Measurements from ENCODE around the gene PLS1. TPM values are rescaled to one million over a fixed set of nuclear protein-coding genes. Genes with fewer than 3 reads are reported as not detected.
A peak's percentile ranks its signal among the peaks of the same experiment; 100 is the strongest.
"Not testable (repeated sequence)": the region's sequence is repeated elsewhere in the genome, so short reads cannot be mapped to it uniquely, and the experiment has no call there.

The PLS1 gene
- total and polyA plus RNA-seq, 11 donors: 0.80 to 3.7 (median 1.7) TPM

DNA sequence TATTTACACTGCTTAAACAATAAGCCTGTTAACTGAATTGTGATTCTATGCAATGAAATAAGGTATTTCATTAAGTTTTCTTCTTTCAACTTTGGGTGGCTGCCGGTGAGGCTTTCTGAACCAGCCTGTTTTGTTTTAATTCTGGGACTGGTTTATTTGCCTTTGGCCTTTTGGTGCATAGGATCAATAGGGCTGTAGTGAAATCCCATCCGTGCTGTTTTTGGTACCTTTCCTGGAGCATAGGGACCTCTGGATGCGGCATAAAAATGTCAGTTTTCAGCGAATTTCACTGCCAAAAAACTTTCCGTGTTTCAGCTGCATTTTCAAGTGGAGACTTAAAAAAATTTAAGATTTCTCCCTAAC lies 514 bp downstream of the PLS1 start:
- H3K36me3 ChIP-seq: no peaks in the 10 kb centered on the region
- TF ChIP-seq CTCF (IDR thresholded peaks at IDR 0.05) (no peak), POLR2A (IDR thresholded peaks at IDR 0.05) (no peak)
- intact Hi-C loops (cut with DNase I): loop anchor here in 5 of 10 donors (5.0 to 10.0 kb wide), 3 partner anchors 126 to 228 kb away; partner anchors contain the start of gene TRPC1 (in 4 of the 5)
- H3K27ac ChIP-seq: peak overlapping the region in 8 of 12 donors; percentile 11 to 70 (median 42)
- ATAC-seq (no peak), DNase-seq (no peak)
- peaks cover 0 to 17% (median 4%) of the 10 kb centered on the region in 12 donors for H3K4me1 ChIP-seq
- peak overlapping the region; percentile 61 to 86 (median 72) for H3K4me3 ChIP-seq
- no peaks in the 10 kb centered on the region for H3K27me3 ChIP-seq
- 19 to 21% (median 20%) methylated on average over 5 of the region's 5 CpGs for WGBS, 4 donors
- no peaks in the 10 kb centered on the region for H3K9me3 ChIP-seq

GRCh38 chr3:142597906-142598305 lies 1.7 kb downstream of the PLS1 start:
- Histone ChIP-seq H3K4me3 (no peak overlapping the region), H3K27ac (no peak overlapping the region), H3K27me3 (no peaks in the 10 kb centered on the region), H3K4me1 (peaks cover 0 to 17% (median 4%) of the 10 kb centered on the region in 12 donors), H3K36me3 (no peaks in the 10 kb centered on the region), H3K9me3 (no peaks in the 10 kb centered on the region)
- WGBS, 4 donors: 71 to 81% (median 73%) methylated on average over 3 of the region's 3 CpGs
- no peak for ATAC-seq
- DNase-seq: no peak
- TF ChIP-seq CTCF (IDR thresholded peaks at IDR 0.05) (no peak), POLR2A (IDR thresholded peaks at IDR 0.05) (no peak)
- intact Hi-C loops (cut with DNase I): loop anchor here in 5 of 10 donors (5.0 to 10.0 kb wide), 3 partner anchors 124 to 227 kb away; partner anchors contain the start of gene TRPC1 (in 4 of the 5)

DNA sequence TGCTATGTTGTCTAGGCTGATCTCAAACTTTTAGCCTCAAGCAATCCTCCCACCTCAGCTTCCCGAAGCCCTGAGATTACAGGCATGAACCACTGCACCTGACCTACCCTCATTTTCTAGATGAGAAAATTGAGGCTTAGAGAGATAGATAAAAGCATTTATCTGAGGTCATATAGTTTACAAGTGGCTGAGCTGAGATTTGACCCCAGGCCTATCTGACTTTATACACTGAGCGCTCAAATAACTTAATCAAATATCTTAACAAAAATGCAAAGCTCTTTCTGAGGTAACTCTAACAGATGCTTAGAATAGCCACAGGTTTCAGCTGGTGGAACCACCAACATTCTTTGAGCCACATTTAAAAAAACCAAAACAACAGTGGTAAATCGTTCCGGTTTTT lies 5.5 kb downstream of the PLS1 start:
- Histone ChIP-seq H3K9me3 (no peaks in the 10 kb centered on the region), H3K27ac (no peak overlapping the region), H3K4me1 (peaks cover 0 to 8% (median 1%) of the 10 kb centered on the region in 12 donors), H3K4me3 (no peak overlapping the region), H3K36me3 (no peaks in the 10 kb centered on the region), H3K27me3 (no peaks in the 10 kb centered on the region)
- DNase-seq (no peak), ATAC-seq (no peak)
- TF ChIP-seq CTCF (IDR thresholded peaks at IDR 0.05): no peak
- no peak for TF ChIP-seq POLR2A (IDR thresholded peaks at IDR 0.05)
- intact Hi-C loops (cut with DNase I): no loop called here
- WGBS, 4 donors: 68 to 78% (median 73%) methylated on average over 4 of the region's 4 CpGs

GRCh38 chr3:142602619-142603385 lies 6.6 kb downstream of the PLS1 start:
- Histone ChIP-seq H3K27me3 (no peaks in the 10 kb centered on the region), H3K36me3 (no peaks in the 10 kb centered on the region), H3K4me1 (no peaks in the 10 kb centered on the region), H3K9me3 (no peaks in the 10 kb centered on the region), H3K4me3 (no peak overlapping the region), H3K27ac (no peak overlapping the region)
- intact Hi-C loops (cut with DNase I): no loop called here
- ATAC-seq: no peak
- WGBS, 4 donors: 83 to 92% (median 90%) methylated on average over 13 of the region's 13 CpGs
- DNase-seq: no peak
- TF ChIP-seq POLR2A (IDR thresholded peaks at IDR 0.05) (no peak), CTCF (IDR thresholded peaks at IDR 0.05) (no peak)

DNA sequence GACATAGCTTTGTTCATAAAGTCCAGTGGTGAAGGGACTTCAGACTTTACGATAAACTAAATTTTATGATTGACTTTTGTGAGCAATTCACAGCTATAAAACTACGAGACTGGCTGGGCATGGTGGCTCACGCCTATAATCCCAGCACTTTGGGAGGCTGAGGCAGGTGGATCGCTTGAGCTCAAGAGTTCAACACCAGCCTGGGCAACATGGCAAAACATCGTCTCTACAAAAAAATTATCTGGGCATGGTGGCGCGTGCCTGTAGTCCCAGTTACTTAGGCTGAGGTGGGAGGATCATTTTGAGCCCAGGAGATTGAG lies 7.2 kb downstream of the PLS1 start:
- H3K4me3 ChIP-seq; H3K27me3 ChIP-seq; DNase-seq; H3K9me3 ChIP-seq; H3K27ac ChIP-seq; H3K4me1 ChIP-seq; H3K36me3 ChIP-seq; intact Hi-C loops (cut with DNase I); ATAC-seq: not testable (repeated sequence)
- WGBS, 4 donors: 90 to 97% (median 92%) methylated on average over 7 of the region's 7 CpGs

Data from heart left ventricle (tissue), 16 donors.